ENCODE measurements around the gene KCNC1. TPM values are rescaled to one million over a fixed set of nuclear protein-coding genes. Genes with fewer than 3 reads are reported as not detected.

Gene KCNC1
- total and polyA plus RNA-seq, 7 experiments from 2014 or later: not detected

DNA sequence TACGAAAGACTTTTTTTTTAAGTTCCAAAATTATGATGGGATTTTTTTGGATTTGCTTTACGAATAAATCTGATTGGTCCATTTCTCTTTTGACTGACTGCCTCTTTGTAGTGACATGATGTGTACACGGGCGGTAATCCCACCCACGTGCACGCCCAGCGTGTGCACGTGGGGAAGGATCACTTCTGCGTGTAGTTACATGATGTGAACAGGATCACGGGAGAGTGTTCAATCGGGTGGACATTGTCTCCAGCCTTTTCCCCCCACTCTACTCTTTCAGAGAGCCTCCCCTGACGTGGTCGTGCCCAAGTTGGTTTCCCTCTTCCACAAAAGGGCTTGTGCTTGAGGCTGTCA lies 43.1 kb downstream of the KCNC1 start:
- H3K27me3 Mint-ChIP-seq: no peaks in the 10 kb centered on the region
- H3K27me3 ChIP-seq (ENCODE audit: control insufficient read depth in 2 of 2, insufficient read depth in 2 of 2, low read length in 2 of 2): no peaks in the 10 kb centered on the region
- H3K4me3 ChIP-seq (ENCODE audit: low read length): no peak overlapping the region
- no peaks in the 10 kb centered on the region for H3K4me1 Mint-ChIP-seq
- ChIA-PET CTCF (no interaction called here), POLR2A (no interaction called here)
- no peak overlapping the region for H3K27ac Mint-ChIP-seq
- no peaks in the 10 kb centered on the region for H3K36me3 Mint-ChIP-seq
- no peak for ATAC-seq
- H3K27ac ChIP-seq (ENCODE audit: low read depth, low read length): no peak overlapping the region
- H3K36me3 ChIP-seq (ENCODE audit: control insufficient read depth in 2 of 3, insufficient read depth in 3 of 3, low read length in 3 of 3): no peaks in the 10 kb centered on the region
- no peaks in the 10 kb centered on the region for H3K4me1 ChIP-seq (ENCODE audit: control insufficient read depth in 2 of 2, insufficient read depth in 2 of 2, low read length in 2 of 2)
- H3K4me3 Mint-ChIP-seq: no peak overlapping the region
- DNase-seq: no peak
- no peaks in the 10 kb centered on the region for H3K9me3 Mint-ChIP-seq
- H3K9me3 ChIP-seq (ENCODE audit: control insufficient read depth in 2 of 3, low read length in 3 of 3): no peaks in the 10 kb centered on the region
- intact Hi-C loops (cut with micrococcal nuclease): no loop called here

DNA sequence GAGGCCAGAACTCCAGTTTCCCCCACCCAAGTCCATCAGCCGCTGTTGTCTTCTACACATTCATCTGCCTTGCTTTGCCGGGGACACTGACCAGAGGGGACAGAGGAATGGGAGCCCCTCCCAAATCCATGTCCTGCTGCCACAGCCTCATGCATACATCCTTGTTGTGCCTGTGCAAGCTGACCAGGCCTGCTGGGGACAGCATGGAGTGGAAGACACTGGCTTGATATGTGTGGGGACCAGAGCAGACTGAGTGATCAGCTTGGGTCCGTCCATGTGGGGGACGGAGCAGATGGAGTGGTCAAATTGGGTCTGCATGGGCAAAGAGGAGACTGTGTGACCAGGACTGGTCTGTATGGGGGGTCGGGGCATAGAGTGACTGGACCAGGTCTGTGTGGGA lies 43.8 kb downstream of the KCNC1 start:
- Mint-ChIP-seq H3K9me3 (no peaks in the 10 kb centered on the region), H3K4me3 (no peak overlapping the region), H3K36me3 (no peaks in the 10 kb centered on the region), H3K4me1 (no peaks in the 10 kb centered on the region), H3K27ac (no peak overlapping the region), H3K27me3 (no peaks in the 10 kb centered on the region)
- Histone ChIP-seq H3K36me3 (ENCODE audit: control insufficient read depth in 2 of 3, insufficient read depth in 3 of 3, low read length in 3 of 3) (no peaks in the 10 kb centered on the region), H3K9me3 (ENCODE audit: control insufficient read depth in 2 of 3, low read length in 3 of 3) (no peaks in the 10 kb centered on the region), H3K4me3 (ENCODE audit: low read length) (no peak overlapping the region), H3K27ac (ENCODE audit: low read depth, low read length) (no peak overlapping the region), H3K4me1 (ENCODE audit: control insufficient read depth in 2 of 2, insufficient read depth in 2 of 2, low read length in 2 of 2) (no peaks in the 10 kb centered on the region), H3K27me3 (ENCODE audit: control insufficient read depth in 2 of 2, insufficient read depth in 2 of 2, low read length in 2 of 2) (no peaks in the 10 kb centered on the region)
- intact Hi-C loops (cut with micrococcal nuclease): no loop called here
- no peak for ATAC-seq
- CTCF ChIA-PET: no interaction called here
- POLR2A ChIA-PET: no interaction called here
- DNase-seq: no peak

DNA sequence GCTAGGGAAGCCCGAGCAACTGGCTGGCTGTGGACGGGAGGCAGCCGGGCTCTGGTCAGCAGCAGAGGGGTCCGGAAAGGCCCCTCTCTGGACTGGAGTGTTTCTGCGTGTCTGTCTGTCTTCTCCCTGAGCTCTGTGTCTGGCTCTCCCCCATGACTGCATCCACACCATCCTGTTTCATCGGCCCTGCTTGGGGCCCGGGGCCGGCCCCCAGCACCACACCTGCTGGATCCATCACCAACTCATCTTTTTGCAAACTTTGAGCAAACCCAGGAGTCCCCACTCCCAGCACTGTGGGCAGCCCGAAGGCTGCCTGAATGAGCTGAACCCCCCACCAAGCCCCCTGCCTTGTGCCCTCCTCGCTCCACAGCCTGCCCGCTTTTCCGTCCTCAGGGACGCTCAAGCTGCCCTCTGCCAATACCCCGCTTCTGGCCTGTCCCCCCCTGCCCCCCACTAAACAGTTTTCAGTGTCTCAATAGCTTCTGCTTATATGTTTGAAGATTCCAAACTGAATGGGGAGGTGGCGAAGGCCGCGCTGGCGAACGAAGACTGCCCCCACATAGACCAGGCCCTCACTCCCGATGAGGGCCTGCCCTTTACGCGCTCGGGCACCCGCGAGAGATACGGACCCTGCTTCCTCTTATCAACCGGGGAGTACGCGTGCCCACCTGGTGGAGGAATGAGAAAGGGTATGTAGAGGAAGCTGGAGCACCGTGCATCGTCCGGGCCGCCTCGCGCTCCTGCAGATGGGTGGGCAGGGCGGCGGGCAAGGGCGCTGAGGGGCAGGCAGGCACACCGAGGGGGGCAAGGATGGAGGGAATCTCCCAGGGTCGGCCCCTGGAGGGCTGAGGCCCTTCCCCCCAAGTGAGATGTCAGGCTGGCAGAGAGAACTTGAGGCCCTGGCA lies 44.6 kb downstream of the KCNC1 start:
- H3K9me3 Mint-ChIP-seq: no peaks in the 10 kb centered on the region
- H3K4me1 ChIP-seq (ENCODE audit: control insufficient read depth in 2 of 2, insufficient read depth in 2 of 2, low read length in 2 of 2): no peaks in the 10 kb centered on the region
- no peak overlapping the region for H3K4me3 Mint-ChIP-seq

DNA sequence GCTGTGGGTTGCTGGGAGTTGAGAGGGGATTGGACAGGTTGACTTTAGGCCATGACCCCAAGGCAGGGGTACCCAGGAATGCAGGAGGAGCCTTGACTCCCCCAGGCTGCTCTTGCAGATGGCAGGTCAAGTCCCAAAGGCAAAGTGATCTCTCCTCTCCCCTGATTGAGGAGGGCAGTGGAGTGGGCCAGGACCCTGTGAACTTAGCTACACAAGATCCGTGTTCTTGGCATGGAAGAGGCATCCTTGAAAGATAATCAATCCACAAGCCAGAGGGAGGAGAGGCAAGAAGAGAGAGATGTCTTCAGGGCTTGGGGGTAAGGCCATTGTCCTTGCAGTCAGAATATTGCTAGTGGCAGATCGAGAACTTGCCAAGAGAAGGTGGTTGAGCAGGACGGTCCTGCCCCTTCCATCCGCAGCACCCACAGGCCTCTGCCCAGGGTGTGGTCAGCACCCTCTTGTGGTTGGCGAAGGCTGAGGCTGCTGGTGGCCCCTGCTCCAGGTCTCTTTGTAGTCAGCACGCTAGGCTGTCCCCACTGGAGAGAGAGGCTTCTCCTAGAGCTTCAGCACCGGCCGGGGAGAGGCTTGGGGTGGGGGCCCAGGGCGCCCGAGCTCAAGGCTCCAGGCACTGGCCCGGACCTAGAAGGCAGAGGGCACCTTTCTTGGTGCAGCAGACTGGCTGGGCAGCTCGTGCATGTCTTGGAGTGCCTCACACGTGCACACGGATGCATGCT lies 45.4 kb downstream of the KCNC1 start:
- H3K4me3 Mint-ChIP-seq: no peak overlapping the region

More for the DNA sequence above, 44.6 kb downstream of the KCNC1 start:
- Histone ChIP-seq H3K27me3 (ENCODE audit: control insufficient read depth in 2 of 2, insufficient read depth in 2 of 2, low read length in 2 of 2) (no peaks in the 10 kb centered on the region), H3K36me3 (ENCODE audit: control insufficient read depth in 2 of 3, insufficient read depth in 3 of 3, low read length in 3 of 3) (no peaks in the 10 kb centered on the region), H3K4me3 (ENCODE audit: low read length) (no peak overlapping the region), H3K27ac (ENCODE audit: low read depth, low read length) (no peak overlapping the region), H3K9me3 (ENCODE audit: control insufficient read depth in 2 of 3, low read length in 3 of 3) (no peaks in the 10 kb centered on the region)
- intact Hi-C loops (cut with micrococcal nuclease): no loop called here
- no peak for ATAC-seq
- no peak for DNase-seq
- Mint-ChIP-seq H3K36me3 (no peaks in the 10 kb centered on the region), H3K4me1 (no peaks in the 10 kb centered on the region), H3K27me3 (no peaks in the 10 kb centered on the region), H3K27ac (no peak overlapping the region)
- CTCF ChIA-PET: no interaction called here
- POLR2A ChIA-PET: no interaction called here

DNA sequence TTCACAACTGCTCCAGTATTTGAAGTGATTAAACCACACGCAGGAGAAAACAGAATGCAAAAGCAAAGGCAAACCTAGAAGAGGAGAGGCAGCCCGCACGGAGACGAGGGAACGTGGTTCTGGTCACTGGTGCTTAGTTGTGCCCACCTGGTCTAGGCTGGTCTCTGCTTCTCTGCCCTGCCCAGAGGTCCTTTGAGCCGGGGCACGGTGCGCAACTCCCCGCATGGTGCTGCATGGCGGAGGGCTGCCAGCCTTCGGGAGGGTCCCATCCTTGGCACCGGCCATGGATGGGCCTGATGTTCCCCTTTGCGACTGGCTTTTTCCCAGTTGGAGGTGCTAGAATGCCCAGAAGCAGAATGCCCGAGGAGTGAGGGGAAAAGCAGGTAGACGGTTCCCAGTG lies 46.1 kb downstream of the KCNC1 start:
- H3K27me3 Mint-ChIP-seq: no peaks in the 10 kb centered on the region
- H3K4me1 Mint-ChIP-seq: no peaks in the 10 kb centered on the region
- Histone ChIP-seq H3K9me3 (ENCODE audit: control insufficient read depth in 2 of 3, low read length in 3 of 3) (no peaks in the 10 kb centered on the region), H3K4me3 (ENCODE audit: low read length) (no peak overlapping the region), H3K36me3 (ENCODE audit: control insufficient read depth in 2 of 3, insufficient read depth in 3 of 3, low read length in 3 of 3) (no peaks in the 10 kb centered on the region), H3K27ac (ENCODE audit: low read depth, low read length) (no peak overlapping the region), H3K4me1 (ENCODE audit: control insufficient read depth in 2 of 2, insufficient read depth in 2 of 2, low read length in 2 of 2) (no peaks in the 10 kb centered on the region), H3K27me3 (ENCODE audit: control insufficient read depth in 2 of 2, insufficient read depth in 2 of 2, low read length in 2 of 2) (no peaks in the 10 kb centered on the region)
- no peak for DNase-seq
- ChIA-PET CTCF (no interaction called here), POLR2A (no interaction called here)
- H3K27ac Mint-ChIP-seq: no peak overlapping the region
- no peak for ATAC-seq
- intact Hi-C loops (cut with micrococcal nuclease): no loop called here
- H3K4me3 Mint-ChIP-seq: no peak overlapping the region
- H3K36me3 Mint-ChIP-seq: peaks cover 0 to 5% (median 0%) of the 10 kb centered on the region in 5 donors
- H3K9me3 Mint-ChIP-seq: no peaks in the 10 kb centered on the region

More for the DNA sequence above, 45.4 kb downstream of the KCNC1 start:
- intact Hi-C loops (cut with micrococcal nuclease): no loop called here
- H3K4me3 ChIP-seq (ENCODE audit: low read length): no peak overlapping the region
- Mint-ChIP-seq H3K27me3 (no peaks in the 10 kb centered on the region), H3K27ac (no peak overlapping the region), H3K36me3 (no peaks in the 10 kb centered on the region), H3K4me1 (no peaks in the 10 kb centered on the region), H3K9me3 (no peaks in the 10 kb centered on the region)
- H3K27ac ChIP-seq (ENCODE audit: low read depth, low read length): no peak overlapping the region
- H3K36me3 ChIP-seq (ENCODE audit: control insufficient read depth in 2 of 3, insufficient read depth in 3 of 3, low read length in 3 of 3): no peaks in the 10 kb centered on the region
- H3K9me3 ChIP-seq (ENCODE audit: control insufficient read depth in 2 of 3, low read length in 3 of 3): no peaks in the 10 kb centered on the region
- ChIA-PET POLR2A (no interaction called here), CTCF (no interaction called here)
- H3K27me3 ChIP-seq (ENCODE audit: control insufficient read depth in 2 of 2, insufficient read depth in 2 of 2, low read length in 2 of 2): no peaks in the 10 kb centered on the region
- DNase-seq (no peak), ATAC-seq (no peak)
- no peaks in the 10 kb centered on the region for H3K4me1 ChIP-seq (ENCODE audit: control insufficient read depth in 2 of 2, insufficient read depth in 2 of 2, low read length in 2 of 2)

DNA sequence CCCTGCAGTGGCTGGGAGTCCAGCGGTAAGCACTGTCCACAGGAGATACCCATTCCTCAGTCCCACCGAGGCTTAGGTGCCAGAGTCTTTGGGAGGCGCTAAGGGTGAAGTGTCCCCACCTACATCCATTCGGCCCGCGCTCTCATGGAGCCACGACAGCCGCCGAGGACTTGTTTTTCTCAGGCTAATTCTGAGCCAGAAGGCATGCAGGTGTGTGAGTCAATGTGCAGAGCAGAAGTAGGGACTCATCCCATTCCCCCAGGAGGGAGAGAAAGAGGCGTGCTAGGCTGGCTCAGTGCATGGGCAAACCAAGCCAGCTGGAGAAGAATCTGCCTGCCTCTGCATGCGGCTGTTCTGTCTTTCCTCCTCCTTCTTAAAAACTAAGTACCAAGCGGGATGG lies 46.6 kb downstream of the KCNC1 start:
- DNase-seq: no peak
- POLR2A ChIA-PET: no interaction called here
- H3K27me3 Mint-ChIP-seq: no peaks in the 10 kb centered on the region
- H3K36me3 ChIP-seq (ENCODE audit: control insufficient read depth in 2 of 3, insufficient read depth in 3 of 3, low read length in 3 of 3): no peaks in the 10 kb centered on the region
- H3K27ac ChIP-seq (ENCODE audit: low read depth, low read length): no peak overlapping the region
- no peaks in the 10 kb centered on the region for H3K9me3 Mint-ChIP-seq
- intact Hi-C loops (cut with micrococcal nuclease): no loop called here
- no peak overlapping the region for H3K4me3 ChIP-seq (ENCODE audit: low read length)
- no peak for ATAC-seq
- peaks cover 0 to 8% (median 0%) of the 10 kb centered on the region in 5 donors for H3K36me3 Mint-ChIP-seq
- H3K27me3 ChIP-seq (ENCODE audit: control insufficient read depth in 2 of 2, insufficient read depth in 2 of 2, low read length in 2 of 2): no peaks in the 10 kb centered on the region
- H3K4me3 Mint-ChIP-seq: no peak overlapping the region
- H3K4me1 Mint-ChIP-seq: no peaks in the 10 kb centered on the region
- CTCF ChIA-PET: no interaction called here
- H3K9me3 ChIP-seq (ENCODE audit: control insufficient read depth in 2 of 3, low read length in 3 of 3): no peaks in the 10 kb centered on the region
- no peaks in the 10 kb centered on the region for H3K4me1 ChIP-seq (ENCODE audit: control insufficient read depth in 2 of 2, insufficient read depth in 2 of 2, low read length in 2 of 2)
- H3K27ac Mint-ChIP-seq: no peak overlapping the region

DNA sequence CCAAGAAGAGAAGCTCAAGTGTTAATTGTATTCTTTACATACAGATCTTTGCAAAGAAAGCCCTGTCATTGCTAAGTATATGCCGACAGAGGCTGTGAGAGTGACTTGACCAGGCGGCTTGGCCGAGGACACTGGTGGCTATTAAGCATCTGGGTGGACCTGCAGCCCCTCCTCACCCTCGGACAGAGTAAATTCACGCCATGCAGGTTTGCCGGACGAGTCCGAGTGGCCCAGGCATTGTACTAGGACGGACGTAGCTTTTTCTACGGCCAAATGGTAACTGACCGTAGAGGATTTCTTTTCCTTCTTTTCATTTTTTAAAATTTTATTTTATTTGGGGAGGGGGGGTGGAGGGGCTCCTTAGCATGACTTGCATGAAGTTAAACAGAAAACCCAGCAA lies 47.0 kb downstream of the KCNC1 start:
- H3K36me3 Mint-ChIP-seq: peaks cover 0 to 8% (median 0%) of the 10 kb centered on the region in 5 donors
- DNase-seq (no peak), ATAC-seq (no peak)
- Histone ChIP-seq H3K27ac (ENCODE audit: low read depth, low read length) (no peak overlapping the region), H3K9me3 (ENCODE audit: control insufficient read depth in 2 of 3, low read length in 3 of 3) (no peaks in the 10 kb centered on the region), H3K27me3 (ENCODE audit: control insufficient read depth in 2 of 2, insufficient read depth in 2 of 2, low read length in 2 of 2) (no peaks in the 10 kb centered on the region), H3K4me1 (ENCODE audit: control insufficient read depth in 2 of 2, insufficient read depth in 2 of 2, low read length in 2 of 2) (no peaks in the 10 kb centered on the region), H3K36me3 (ENCODE audit: control insufficient read depth in 2 of 3, insufficient read depth in 3 of 3, low read length in 3 of 3) (no peaks in the 10 kb centered on the region), H3K4me3 (ENCODE audit: low read length) (no peak overlapping the region)
- intact Hi-C loops (cut with micrococcal nuclease): no loop called here
- CTCF ChIA-PET: no interaction called here
- POLR2A ChIA-PET: no interaction called here
- H3K4me3 Mint-ChIP-seq: no peak overlapping the region
- H3K27ac Mint-ChIP-seq: no peak overlapping the region
- H3K9me3 Mint-ChIP-seq: no peaks in the 10 kb centered on the region
- H3K27me3 Mint-ChIP-seq: no peaks in the 10 kb centered on the region
- no peaks in the 10 kb centered on the region for H3K4me1 Mint-ChIP-seq
